Chondrocyte (in vitro differentiated cells): ENCODE measurements around the gene CTNND2. TPM values are rescaled to one million over a fixed set of nuclear protein-coding genes. Genes with fewer than 3 reads are reported as not detected.

Experiments used
- DNase-seq: peaks from one replicate; pipeline ENCODE4 v3.0.0; 2021; ENCODE audit warnings: mixed read lengths, low spot score
- H3K27ac Mint-ChIP-seq: one replicate; pipeline ENCODE4 v1.8.0; 2021; ENCODE audit warnings: mild to moderate bottlenecking, moderate library complexity, mixed read lengths; ENCODE audit not compliant: unreplicated experiment
- H3K27me3 Mint-ChIP-seq: 2 replicates; pipeline ENCODE4 v1.8.0; 2021; ENCODE audit warnings: low read depth, mixed read lengths
- H3K36me3 Mint-ChIP-seq: 2 replicates; pipeline ENCODE4 v1.8.0; 2021; ENCODE audit warnings: low read depth, mixed read lengths
- H3K4me1 Mint-ChIP-seq: 2 replicates; pipeline ENCODE4 v1.8.0; 2021; ENCODE audit warnings: low read depth, mild to moderate bottlenecking, mixed read lengths
- H3K4me3 Mint-ChIP-seq: one replicate; pipeline ENCODE4 v1.8.0; 2021; ENCODE audit warnings: mild to moderate bottlenecking, moderate library complexity, mixed read lengths; ENCODE audit not compliant: unreplicated experiment
- H3K9me3 Mint-ChIP-seq: 2 replicates; pipeline ENCODE4 v1.8.0; 2021; ENCODE audit warnings: low read depth, mixed read lengths
- long read RNA-seq: library from polyadenylated mRNA; stranded (forward); transcript quantifications from one replicate; pipeline ENCODE4 v2.0.0, GENCODE V29; 2021
- total RNA-seq: library from RNA; stranded (reverse); gene quantifications from 3 replicates; pipeline ENCODE4 v1.2.1, GENCODE V29; 2021
- TF ChIP-seq, protein P1 (sequence below): fragments of 200-600 bp; sonication (generic); IDR thresholded peaks from 2 replicates; pipeline ENCODE4 v1.5.0; 2021; ENCODE audit warnings: antibody characterized with exemption, mild to moderate bottlenecking, moderate library complexity

CTNND2 gene
- total RNA-seq: 1.0 to 2.1 TPM (median 1.9 TPM) in 3 replicates
- long read RNA-seq, partial matches to known transcripts: 0 of 1 reads
- long read RNA-seq, other reads (novel, unspliced or antisense): 1 of 1 reads

GRCh38 chr5:11904265-11904906, at the start of gene CTNND2:
Gene CTNND2 (minus strand): TSS chr5:11904446. CDS start chr5:11903853, 593 bp downstream.
- peaks cover 10% of the 10 kb centered on the region for H3K4me1 Mint-ChIP-seq
- peak within 1 kb of the TSS; percentile 59 for H3K4me3 Mint-ChIP-seq

DNA sequence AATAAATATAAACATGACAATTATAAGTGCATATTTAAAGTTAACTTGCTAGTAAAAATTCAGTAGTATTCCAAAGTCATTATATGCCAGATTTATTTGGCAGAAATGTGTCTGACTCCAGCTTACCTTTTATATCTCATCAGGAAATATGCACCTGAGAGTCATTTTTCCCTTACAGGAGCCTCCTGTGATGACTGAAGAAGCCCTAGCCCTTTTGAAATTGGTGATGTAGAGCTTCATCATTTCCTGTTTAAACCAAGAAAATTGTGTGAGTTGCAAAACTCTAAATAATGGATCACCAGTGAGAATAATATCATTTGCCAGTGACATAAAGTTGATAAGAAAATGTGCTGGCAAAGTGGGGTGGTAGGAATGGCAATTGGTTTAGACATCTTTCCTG, 42.1 kb upstream of the CTNND2 start:
- no peak for DNase-seq
- H3K27ac Mint-ChIP-seq: no peak overlapping the region
- H3K4me3 Mint-ChIP-seq: no peak overlapping the region
- TF ChIP-seq, protein P1, sequence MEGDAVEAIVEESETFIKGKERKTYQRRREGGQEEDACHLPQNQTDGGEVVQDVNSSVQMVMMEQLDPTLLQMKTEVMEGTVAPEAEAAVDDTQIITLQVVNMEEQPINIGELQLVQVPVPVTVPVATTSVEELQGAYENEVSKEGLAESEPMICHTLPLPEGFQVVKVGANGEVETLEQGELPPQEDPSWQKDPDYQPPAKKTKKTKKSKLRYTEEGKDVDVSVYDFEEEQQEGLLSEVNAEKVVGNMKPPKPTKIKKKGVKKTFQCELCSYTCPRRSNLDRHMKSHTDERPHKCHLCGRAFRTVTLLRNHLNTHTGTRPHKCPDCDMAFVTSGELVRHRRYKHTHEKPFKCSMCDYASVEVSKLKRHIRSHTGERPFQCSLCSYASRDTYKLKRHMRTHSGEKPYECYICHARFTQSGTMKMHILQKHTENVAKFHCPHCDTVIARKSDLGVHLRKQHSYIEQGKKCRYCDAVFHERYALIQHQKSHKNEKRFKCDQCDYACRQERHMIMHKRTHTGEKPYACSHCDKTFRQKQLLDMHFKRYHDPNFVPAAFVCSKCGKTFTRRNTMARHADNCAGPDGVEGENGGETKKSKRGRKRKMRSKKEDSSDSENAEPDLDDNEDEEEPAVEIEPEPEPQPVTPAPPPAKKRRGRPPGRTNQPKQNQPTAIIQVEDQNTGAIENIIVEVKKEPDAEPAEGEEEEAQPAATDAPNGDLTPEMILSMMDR: no peak
- no peaks in the 10 kb centered on the region for H3K4me1 Mint-ChIP-seq
- H3K27me3 Mint-ChIP-seq: peaks cover 3% of the 10 kb centered on the region
- no peaks in the 10 kb centered on the region for H3K9me3 Mint-ChIP-seq
- no peaks in the 10 kb centered on the region for H3K36me3 Mint-ChIP-seq

More at GRCh38 chr5:11904265-11904906, at the start of gene CTNND2:
- TF ChIP-seq, protein P1: no peak
- Mint-ChIP-seq H3K9me3 (no peaks in the 10 kb centered on the region), H3K27ac (no peak within 1 kb of the TSS), H3K27me3 (peaks cover 61% of the 10 kb centered on the region), H3K36me3 (peaks cover 4% of the 10 kb centered on the region)
- DNase-seq: no peak

DNA sequence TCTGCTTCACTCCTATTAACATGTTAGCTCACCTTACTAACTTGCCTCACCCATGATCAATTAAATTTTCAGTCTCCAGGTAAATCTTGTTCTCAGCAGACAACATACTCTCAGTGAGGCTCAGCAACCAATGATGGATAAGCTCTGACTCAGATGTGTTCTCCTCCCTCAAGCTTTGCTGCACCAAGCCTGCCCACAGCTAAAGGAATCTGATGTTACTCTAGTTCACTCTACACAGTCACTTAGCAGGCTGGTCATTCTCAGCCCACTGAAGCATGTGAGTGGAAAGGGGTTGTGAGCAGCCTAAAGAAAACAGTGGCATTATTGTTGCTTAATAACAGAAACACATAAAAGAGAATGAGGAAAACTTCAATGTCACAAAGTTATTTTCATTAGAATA, 37.3 kb upstream of the CTNND2 start:
- no peaks in the 10 kb centered on the region for H3K36me3 Mint-ChIP-seq
- H3K27me3 Mint-ChIP-seq: peaks cover 6% of the 10 kb centered on the region
- no peak overlapping the region for H3K27ac Mint-ChIP-seq
- H3K4me3 Mint-ChIP-seq: no peak overlapping the region
- no peak for DNase-seq
- no peaks in the 10 kb centered on the region for H3K4me1 Mint-ChIP-seq
- TF ChIP-seq, protein P1: no peak
- no peaks in the 10 kb centered on the region for H3K9me3 Mint-ChIP-seq

DNA sequence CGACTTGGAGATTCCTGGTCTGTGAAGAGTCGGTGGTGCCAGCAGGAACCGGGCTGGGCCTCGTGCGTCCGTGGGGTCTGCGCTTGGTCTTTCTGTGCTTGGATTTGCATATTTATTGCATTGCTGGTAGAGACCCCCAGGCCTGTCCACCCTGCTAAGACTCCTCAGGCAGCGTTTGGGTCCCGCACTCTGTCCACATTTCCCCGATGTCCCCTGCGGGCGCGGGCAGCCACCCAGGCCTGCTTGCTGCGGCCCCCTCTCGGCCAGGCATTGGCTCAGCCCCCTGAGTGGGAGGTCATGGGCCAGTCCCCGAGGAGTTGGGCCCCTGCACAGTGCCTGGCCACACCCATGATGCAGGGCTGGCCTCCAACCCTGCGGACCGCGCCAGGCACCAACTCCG, 27.4 kb upstream of the CTNND2 start:
- no peak overlapping the region for H3K4me3 Mint-ChIP-seq
- TF ChIP-seq, protein P1: no peak
- peaks cover 16% of the 10 kb centered on the region for H3K27me3 Mint-ChIP-seq
- no peaks in the 10 kb centered on the region for H3K4me1 Mint-ChIP-seq
- DNase-seq: no peak
- peaks cover 11% of the 10 kb centered on the region for H3K9me3 Mint-ChIP-seq
- no peak overlapping the region for H3K27ac Mint-ChIP-seq
- no peaks in the 10 kb centered on the region for H3K36me3 Mint-ChIP-seq

GRCh38 chr5:11928909-11929308, 24.7 kb upstream of the CTNND2 start:
- H3K4me1 Mint-ChIP-seq: no peaks in the 10 kb centered on the region
- H3K36me3 Mint-ChIP-seq: no peaks in the 10 kb centered on the region
- TF ChIP-seq, protein P1: no peak
- H3K9me3 Mint-ChIP-seq: peaks cover 8% of the 10 kb centered on the region
- no peak overlapping the region for H3K4me3 Mint-ChIP-seq
- H3K27ac Mint-ChIP-seq: no peak overlapping the region
- H3K27me3 Mint-ChIP-seq: peaks cover 4% of the 10 kb centered on the region
- no peak for DNase-seq
